PFSK-1 (cell line): ENCODE data around the gene DCTN3.

Experiments
- FOXP2 ChIP-seq: optimal IDR thresholded peaks from 2 replicates; pipeline ENCODE3; 2011; ENCODE audit warnings: borderline replicate concordance, control low read depth, inconsistent platforms; ENCODE audit not compliant: insufficient read depth; ENCODE audit errors: extremely low read length, extremely low read depth
- POLR2AphosphoS5 ChIP-seq: IDR thresholded peaks from 2 replicates; pipeline ENCODE4 v1.6.1; 2012; ENCODE audit warnings: low read depth, mild to moderate bottlenecking, control low read depth, low read length, moderate library complexity
- TAF1 ChIP-seq: IDR thresholded peaks from 2 replicates; pipeline ENCODE4 v1.6.1; 2012; ENCODE audit warnings: low read length, control low read depth, borderline replicate concordance; ENCODE audit not compliant: insufficient read depth
- TF ChIP-seq, protein P1 (sequence below), 2 experiments: IDR thresholded peaks; 2 replicates each; pipeline versions ENCODE4 v1.6.1 to v1.8.0; 2011 to 2012; ENCODE audit warnings: low read depth in 2 of 2, low read length in 2 of 2, control low read depth in 1 of 2, inconsistent platforms in 1 of 2, mild to moderate bottlenecking in 1 of 2, moderate library complexity in 1 of 2; ENCODE audit not compliant: insufficient read depth in 1 of 2

DNA sequence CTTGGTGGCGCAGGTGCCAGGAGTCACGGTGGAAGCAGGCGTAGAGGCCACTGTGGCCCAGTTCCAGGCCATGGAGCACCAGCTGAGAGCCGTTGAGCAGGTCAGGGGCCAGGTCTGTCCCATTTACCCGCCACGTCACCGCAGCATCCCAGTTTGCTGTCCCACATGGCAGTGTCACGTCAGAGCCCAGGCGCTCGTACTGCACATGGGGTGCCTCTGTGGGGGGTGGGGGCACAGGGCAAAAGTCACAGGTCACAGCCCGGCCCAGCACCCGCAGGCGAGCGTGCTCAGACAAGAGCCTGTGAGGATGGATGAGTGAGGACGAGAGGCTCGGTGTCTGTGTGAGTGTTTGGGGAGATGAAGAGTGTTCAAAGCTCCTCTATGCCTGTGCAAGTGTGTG, 55.7 kb downstream of the DCTN3 start:
- TF ChIP-seq, protein P1, sequence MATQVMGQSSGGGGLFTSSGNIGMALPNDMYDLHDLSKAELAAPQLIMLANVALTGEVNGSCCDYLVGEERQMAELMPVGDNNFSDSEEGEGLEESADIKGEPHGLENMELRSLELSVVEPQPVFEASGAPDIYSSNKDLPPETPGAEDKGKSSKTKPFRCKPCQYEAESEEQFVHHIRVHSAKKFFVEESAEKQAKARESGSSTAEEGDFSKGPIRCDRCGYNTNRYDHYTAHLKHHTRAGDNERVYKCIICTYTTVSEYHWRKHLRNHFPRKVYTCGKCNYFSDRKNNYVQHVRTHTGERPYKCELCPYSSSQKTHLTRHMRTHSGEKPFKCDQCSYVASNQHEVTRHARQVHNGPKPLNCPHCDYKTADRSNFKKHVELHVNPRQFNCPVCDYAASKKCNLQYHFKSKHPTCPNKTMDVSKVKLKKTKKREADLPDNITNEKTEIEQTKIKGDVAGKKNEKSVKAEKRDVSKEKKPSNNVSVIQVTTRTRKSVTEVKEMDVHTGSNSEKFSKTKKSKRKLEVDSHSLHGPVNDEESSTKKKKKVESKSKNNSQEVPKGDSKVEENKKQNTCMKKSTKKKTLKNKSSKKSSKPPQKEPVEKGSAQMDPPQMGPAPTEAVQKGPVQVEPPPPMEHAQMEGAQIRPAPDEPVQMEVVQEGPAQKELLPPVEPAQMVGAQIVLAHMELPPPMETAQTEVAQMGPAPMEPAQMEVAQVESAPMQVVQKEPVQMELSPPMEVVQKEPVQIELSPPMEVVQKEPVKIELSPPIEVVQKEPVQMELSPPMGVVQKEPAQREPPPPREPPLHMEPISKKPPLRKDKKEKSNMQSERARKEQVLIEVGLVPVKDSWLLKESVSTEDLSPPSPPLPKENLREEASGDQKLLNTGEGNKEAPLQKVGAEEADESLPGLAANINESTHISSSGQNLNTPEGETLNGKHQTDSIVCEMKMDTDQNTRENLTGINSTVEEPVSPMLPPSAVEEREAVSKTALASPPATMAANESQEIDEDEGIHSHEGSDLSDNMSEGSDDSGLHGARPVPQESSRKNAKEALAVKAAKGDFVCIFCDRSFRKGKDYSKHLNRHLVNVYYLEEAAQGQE (IDR thresholded peaks at IDR 0.05; ENCODE audit: insufficient read depth in 1 of 2, low read depth in 2 of 2, low read length in 2 of 2): no peak
- TF ChIP-seq POLR2AphosphoS5: no peak
- no peak for TF ChIP-seq FOXP2
- no peak for TF ChIP-seq TAF1
